ENCODE measurements around the gene YTHDC1.

Gene YTHDC1

GRCh38 chr4:68358988-68359387 lies 9.1 kb upstream of the YTHDC1 start:
- no peak for DNase-seq (ENCODE audit: low spot score)

- no peak for DNase-seq (ENCODE audit: low spot score)
These were observed 2.9 kb upstream of the YTHDC1 start for GRCh38 chr4:68352791-68353190.

GRCh38 chr4:68349279-68349648 lies 626 bp downstream of the YTHDC1 start:
- no peak for DNase-seq (ENCODE audit: low spot score)

- no peak for DNase-seq (ENCODE audit: low spot score)
These were observed 1.3 kb downstream of the YTHDC1 start for GRCh38 chr4:68348577-68348976.

GRCh38 chr4:68347845-68348244 lies 2.0 kb downstream of the YTHDC1 start:
- no peak for DNase-seq (ENCODE audit: low spot score)

DNA sequence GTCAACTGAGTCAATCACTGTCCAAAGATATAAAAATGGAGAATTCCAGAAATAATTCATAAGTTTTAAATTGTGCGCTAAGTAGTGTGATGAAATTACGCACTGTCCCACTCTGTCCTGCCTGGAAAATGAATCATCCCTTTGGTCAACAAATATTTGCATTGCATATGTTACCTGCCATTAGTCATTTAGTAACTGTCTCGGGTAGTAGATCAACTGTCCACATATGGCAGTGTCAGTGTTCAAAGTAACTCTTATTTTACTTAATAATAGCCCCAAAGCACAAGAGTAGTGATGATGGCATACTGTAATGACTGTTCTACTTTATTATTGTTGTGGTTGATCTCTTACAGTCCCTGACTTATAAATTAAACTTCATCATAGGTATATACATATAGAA lies 3.4 kb downstream of the YTHDC1 start:
- DNase-seq (ENCODE audit: low spot score), result no peak

DNA sequence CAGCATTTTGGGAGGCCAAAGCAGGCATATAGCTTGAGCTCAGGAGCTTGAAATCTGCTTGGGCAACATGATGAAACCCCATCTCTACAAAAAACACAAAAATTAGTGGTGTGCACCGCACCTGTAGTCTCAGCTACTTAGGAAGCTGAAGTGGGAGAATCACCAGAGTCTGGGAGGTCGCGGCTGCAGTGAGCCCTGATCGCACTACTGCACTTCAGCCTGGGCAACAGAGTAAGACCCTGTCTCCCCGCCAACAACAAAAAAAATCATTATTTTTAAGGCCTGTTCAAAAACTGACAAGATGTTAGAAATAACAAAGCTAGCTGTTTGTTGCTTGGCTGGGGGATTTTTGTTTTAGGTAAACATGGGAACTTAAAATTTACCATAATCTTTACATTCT lies 5.1 kb downstream of the YTHDC1 start:
- no peak for DNase-seq (ENCODE audit: low spot score)

DNA sequence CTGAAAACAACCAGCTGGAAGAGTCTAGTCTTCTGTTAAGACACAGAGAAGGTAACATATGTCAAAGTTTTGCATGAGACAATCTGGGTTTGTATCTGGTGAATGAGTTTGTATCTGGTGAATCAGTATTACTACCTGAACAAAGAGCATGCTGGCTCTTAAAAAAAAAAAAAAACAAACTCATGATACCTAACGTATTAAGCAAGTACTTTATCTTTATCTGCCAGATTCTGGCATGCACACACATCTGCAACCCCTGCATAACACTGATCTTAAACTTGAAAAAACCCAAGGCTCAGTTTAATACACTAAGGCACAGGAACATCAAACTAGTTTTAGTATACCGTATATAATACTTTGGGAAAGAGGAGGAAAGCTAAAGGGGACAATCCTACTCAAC lies 5.8 kb downstream of the YTHDC1 start:
- DNase-seq (ENCODE audit: low spot score), result no peak

DNA sequence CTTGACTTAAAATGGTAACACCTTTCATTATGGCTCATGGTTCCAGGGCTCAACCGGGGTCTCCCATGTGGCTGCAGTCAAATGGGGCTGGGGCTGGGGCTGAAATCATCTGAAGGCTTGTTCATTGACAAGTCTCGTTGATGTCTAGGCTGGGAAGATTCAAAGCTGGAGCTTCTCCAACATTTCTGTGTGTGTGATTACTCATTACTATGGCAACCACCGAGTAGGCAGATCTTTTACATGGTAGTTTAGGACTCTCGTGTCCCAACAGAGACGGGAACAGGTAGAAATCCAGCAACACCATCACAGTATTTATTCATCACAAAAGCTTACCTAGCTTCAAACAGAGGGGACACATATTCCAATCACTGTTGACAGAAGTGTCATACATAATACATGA lies 7.8 kb downstream of the YTHDC1 start:
- DNase-seq (ENCODE audit: low spot score), result peak; percentile 56

- no peak for DNase-seq (ENCODE audit: low spot score)
These were observed 11.3 kb downstream of the YTHDC1 start for GRCh38 chr4:68338625-68339024.

GRCh38 chr4:68337522-68337921 lies 12.4 kb downstream of the YTHDC1 start:
- no peak for DNase-seq (ENCODE audit: low spot score)

GRCh38 chr4:68337004-68337403 lies 12.9 kb downstream of the YTHDC1 start:
- no peak for DNase-seq (ENCODE audit: low spot score)

DNA sequence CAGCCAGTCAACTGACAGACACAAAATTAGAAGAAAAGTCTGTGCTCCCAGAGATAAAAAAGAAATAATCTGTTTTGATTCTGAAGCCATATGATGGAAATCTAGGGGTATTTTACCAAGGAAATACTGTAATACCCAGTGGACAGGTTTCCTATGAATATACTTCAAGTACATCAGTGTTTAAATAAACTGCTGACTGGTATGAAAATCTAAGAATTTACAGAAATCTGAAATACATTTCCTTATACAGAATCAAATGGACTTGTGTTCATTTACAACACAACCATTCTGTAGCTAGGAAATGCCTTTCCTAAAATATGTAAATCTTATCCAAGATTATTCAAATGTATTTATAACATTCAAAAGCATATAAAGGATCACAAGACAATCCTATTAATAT lies 13.4 kb downstream of the YTHDC1 start:
- DNase-seq (ENCODE audit: low spot score), result no peak

GRCh38 chr4:68326141-68326540 lies 23.7 kb downstream of the YTHDC1 start:
- DNase-seq (ENCODE audit: low spot score), result no peak

DNA sequence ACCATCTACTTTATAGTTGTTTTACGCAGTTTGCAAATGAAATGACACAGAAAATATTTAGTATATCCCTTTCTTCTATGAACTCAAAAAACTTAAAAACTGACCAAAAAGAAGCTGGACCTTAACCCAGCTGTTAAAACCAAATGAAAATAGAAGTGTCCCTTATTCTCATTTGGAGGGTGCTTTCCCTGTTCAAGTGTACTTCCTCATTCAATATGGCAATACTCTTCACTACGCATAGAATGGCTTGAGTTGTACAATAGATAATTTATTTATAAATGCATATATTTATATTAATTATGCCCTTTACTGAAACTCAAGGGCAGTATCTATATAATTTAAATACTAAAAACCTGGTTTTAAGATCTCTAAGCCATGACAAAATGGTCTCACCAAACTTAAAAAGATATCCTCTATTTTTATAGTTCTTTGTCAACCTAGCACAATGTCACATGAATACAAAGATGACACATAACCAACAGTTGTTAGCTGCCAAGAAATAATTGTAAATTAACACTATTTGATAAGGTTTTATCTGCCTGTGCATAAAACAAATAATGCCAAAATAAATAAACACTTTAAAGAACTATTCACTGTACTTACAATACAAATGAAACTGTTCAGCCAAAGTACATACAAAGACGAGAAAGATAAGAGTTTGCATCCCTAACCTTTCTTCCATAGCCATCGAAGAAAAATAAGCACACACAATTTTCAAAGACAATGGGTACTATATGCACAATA lies 25.2 kb downstream of the YTHDC1 start:
- no peak for DNase-seq (ENCODE audit: low spot score)

DNA sequence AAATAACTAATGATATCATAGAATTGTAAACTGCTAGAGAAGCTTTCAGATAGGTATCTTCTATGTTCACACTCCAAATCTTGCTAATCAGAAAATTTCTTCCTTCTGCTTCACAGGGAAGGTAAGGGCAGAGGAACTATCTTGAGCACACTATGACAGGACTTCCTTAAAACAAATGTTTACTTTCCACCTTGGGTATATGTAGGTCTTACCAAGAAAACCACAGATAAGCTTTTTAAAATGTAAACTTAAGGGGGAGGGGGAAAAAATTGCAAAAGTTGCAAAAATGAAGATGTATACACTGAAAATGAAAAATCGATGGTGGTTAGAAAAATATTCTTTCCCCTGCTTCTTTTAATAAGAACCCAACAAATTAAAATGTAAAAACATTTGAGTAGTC lies 30.9 kb downstream of the YTHDC1 start:
- no peak for DNase-seq (ENCODE audit: low spot score)

DNA sequence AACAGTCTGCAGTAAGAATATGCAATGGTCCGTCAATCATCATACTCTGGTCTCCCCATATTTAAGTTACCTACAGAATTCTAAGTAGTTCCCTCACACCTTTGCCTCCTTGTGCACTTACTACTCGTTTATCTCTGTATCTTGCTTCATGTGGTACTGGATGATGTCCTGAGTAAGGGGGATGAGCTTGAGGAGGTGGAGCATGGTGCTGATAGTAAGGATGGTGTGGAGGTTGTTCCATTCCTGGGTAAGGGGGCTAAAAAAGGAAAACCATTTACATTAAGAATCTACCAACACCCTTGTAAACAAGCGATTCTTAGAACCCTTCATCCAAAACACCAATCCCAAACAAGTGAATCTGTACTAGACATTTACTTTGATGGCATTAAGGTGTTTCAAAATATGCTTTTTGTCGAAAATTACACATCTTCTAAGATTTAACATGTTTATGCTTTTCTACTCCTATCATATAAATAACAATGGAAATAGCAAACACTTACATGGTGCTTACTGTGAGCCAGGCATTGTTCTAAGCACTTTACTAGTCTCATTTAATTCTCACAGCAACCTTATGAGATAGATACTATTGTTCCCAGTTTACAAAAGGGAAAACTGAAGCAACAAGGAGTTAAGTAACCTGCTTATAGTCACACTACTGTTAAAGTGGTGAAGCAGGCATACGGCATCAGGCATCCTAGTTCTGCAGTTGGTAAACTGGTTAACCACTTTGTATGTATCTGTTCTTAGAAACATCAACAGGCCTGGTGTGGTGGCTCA lies 33.5 kb downstream of the YTHDC1 start:
- DNase-seq (ENCODE audit: low spot score), result no peak

GRCh38 chr4:68310651-68311247 lies 39.1 kb downstream of the YTHDC1 start:
- DNase-seq (ENCODE audit: low spot score), result no peak

DNA sequence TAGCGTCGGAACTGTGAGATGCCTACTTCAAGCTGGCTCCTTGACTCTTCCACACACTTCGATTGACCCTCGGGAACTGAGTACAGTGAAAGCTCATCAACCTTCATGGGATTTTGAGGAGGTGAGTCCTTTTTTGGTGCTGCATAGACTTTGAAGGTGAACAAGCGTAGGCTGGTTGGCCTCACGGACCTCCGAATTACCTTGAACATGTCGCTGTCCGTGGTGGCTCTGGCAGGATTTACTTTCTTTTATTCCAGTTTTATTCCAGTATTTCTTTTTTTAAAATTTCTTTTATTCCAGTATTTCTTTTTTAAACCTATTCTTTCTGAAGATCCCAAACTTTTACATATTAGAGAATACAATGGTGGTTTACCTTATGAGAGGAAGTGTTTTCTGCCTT lies 45.2 kb downstream of the YTHDC1 start:
- no peak for DNase-seq (ENCODE audit: low spot score)

DNA sequence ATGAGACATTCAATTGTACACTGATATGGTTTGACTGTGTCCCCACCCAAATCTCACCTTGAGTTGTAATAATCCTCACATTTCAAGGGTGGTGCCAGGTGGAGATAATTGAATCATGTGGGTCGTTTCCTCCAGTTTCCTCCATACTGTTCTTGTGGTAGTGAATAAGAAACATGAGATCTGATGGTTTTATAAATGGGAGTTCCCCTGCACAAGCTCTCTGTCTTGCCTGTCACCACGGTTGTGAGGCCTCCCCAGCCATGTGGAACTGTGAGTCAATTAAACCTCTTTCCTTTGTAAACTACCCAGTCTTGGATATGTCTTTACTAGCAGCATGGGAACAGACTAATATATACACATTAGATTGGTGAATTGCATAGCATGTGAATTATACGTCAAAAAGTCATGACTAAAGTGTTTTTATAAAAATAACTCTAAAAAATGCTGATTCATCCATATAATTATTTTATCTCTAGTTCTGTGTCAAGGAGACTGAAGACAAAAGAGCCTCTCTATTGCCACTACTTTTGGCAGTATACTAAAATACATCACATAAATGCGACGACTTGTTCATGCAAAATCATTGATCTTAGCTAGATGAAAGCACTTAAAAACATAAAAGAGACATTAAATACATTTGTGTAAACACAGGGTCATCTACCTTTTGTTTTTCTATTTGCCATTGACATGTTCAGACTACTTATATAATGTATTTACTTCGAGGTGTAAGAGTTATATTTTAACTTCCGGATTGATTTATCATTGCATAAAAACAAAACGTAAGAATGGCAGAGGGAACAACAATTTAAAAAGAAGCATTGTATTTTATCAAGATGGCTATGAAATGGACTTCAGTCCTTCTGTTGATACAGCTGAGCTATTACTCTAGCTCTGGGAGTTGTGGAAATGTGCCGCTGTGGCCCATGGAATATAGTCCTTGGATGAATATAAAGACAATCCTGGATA lies 50.1 kb downstream of the YTHDC1 start:
- no peak for DNase-seq (ENCODE audit: low spot score)

- DNase-seq (ENCODE audit: low spot score), result no peak
These were observed 52.8 kb downstream of the YTHDC1 start for GRCh38 chr4:68297137-68297536.

- no peak for DNase-seq (ENCODE audit: low spot score)
These were observed 58.6 kb downstream of the YTHDC1 start for GRCh38 chr4:68291256-68291655.
